Ishikawa (cell line): Measurements from ENCODE around the gene C16orf92.

Source experiments
- EP300 ChIP-seq: IDR thresholded peaks from 2 replicates; pipeline ENCODE4 v1.6.1; 2012; ENCODE audit warnings: borderline replicate concordance
- TEAD4 ChIP-seq: IDR thresholded peaks from 2 replicates; pipeline ENCODE4 v1.6.1; 2012
- TF ChIP-seq, protein P1 (sequence below): IDR thresholded peaks from 2 replicates; pipeline ENCODE4 v1.6.1; 2012

GRCh38 chr16:30004811-30005242 lies 18.2 kb upstream of the C16orf92 start:
- TF ChIP-seq, protein P1, sequence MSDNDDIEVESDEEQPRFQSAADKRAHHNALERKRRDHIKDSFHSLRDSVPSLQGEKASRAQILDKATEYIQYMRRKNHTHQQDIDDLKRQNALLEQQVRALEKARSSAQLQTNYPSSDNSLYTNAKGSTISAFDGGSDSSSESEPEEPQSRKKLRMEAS: no peak
- TF ChIP-seq EP300 (no peak), TEAD4 (no peak)
